C4-2B (cell line): ENCODE data around the gene HSD17B8.

Source experiments
- H3K27ac ChIP-seq: fragments of 450-650 bp; 2 replicates; pipeline ENCODE4 v1.5.1; 2017
- ZFX ChIP-seq: fragments of 450-650 bp; IDR thresholded peaks from 2 replicates; pipeline ENCODE4 v1.6.1; 2017
- TF ChIP-seq, protein P1 (sequence below): fragments of 450-650 bp; conservative IDR thresholded peaks from 2 replicates; pipeline ENCODE4 v1.5.1; 2017; ENCODE audit warnings: mild to moderate bottlenecking

The HSD17B8 gene

DNA sequence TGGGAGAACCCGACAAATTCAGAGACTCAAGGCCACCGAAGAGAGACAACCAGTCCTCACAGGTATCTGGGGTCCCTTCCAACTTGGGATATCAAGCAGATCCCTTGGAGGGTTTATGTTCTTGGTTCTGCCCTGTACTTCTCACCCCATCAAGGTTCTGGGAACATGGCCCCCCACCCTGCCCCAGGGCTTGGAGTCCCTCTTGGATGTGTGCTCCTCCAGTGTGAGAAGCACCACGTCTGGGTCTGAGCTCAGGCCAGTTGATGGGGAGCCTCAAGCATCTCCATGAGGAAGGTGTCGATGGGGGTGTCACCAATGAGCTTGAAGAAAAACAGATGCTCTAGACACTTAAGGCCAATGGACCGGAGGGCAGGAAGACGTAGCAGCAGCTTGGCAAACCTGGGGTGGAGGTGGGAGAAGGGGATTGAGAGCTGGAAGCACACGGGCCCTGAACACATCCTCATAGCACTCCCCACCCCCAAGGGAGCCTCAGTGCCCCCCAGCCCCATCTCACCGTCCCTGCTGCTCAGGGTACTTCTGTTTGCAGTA is 9.9 kb upstream of the HSD17B8 start:
- TF ChIP-seq, protein P1, sequence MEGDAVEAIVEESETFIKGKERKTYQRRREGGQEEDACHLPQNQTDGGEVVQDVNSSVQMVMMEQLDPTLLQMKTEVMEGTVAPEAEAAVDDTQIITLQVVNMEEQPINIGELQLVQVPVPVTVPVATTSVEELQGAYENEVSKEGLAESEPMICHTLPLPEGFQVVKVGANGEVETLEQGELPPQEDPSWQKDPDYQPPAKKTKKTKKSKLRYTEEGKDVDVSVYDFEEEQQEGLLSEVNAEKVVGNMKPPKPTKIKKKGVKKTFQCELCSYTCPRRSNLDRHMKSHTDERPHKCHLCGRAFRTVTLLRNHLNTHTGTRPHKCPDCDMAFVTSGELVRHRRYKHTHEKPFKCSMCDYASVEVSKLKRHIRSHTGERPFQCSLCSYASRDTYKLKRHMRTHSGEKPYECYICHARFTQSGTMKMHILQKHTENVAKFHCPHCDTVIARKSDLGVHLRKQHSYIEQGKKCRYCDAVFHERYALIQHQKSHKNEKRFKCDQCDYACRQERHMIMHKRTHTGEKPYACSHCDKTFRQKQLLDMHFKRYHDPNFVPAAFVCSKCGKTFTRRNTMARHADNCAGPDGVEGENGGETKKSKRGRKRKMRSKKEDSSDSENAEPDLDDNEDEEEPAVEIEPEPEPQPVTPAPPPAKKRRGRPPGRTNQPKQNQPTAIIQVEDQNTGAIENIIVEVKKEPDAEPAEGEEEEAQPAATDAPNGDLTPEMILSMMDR: no peak
- TF ChIP-seq ZFX: no peak
- H3K27ac ChIP-seq: no peak overlapping the region

DNA sequence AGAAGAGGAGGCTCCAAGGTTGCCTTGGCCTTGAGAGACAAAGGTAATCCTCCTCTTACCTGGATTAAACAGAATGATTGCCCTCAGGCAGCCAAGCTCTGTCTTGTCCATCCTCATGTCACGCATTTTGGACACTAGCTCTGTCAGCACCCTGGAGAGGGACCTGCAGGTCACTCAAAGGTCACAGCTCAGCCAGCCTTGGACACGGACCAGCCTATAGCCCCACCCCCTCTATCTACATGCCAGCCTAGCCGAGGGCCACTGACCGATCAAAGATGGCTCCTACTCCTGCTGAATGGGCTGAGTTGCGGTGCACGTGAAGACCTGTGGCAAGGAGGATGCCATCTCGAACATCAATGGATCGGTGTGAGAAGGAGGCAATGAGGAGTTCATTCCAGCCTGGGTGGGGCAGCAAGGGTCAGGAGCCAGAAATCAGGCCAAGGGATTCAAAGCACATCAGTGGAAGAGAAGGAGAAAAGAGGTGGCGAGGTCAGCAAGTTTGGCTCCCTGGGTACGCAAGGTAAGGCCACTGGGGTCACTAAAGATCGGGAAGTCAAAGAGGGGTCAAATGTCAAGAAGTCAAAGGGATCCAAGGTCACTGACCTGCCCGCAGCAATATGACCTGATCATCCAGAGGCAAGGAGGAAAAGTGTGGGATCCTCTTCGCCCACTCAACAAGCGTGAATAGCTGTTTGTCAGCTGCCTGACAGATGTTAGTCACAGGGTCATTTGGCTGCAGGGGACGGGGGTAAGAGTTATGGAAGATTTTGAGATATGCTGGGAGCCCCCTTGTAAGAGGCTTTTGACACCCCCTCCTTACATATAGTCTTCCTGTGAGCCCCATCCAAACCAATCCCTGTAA is 8.9 kb upstream of the HSD17B8 start:
- no peak overlapping the region for H3K27ac ChIP-seq
- TF ChIP-seq, protein P1: no peak
- no peak for TF ChIP-seq ZFX

DNA sequence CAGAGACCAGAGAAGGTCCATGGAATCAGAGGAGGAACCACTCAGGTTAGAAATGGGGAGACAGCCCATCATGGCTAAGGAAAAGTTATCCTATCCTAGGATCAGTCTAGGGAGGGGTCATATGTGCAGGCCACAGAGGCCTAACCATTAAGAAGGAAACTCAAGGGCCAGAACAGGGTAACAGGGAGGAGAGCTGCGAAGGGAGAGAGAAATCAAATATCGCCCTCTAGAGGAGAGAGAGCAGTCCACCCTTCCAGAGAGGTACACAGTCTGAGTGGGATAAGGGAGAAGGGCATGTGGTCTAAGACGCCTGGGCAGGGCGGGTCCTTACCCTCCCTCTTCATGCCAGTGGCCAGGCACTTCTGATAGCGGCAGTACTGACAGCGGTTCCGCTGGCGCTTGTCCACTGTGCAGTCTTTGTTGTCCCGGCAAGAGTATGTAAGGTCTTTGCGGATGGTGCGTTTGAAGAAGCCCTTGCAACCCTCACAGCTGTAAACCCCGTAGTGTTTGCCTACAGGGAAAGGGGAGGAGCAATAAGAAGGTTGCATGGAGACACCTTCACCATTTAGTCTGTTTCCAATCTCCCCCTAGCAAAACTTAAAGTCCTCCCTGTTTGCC is 6.9 kb upstream of the HSD17B8 start:
- no peak overlapping the region for H3K27ac ChIP-seq

DNA sequence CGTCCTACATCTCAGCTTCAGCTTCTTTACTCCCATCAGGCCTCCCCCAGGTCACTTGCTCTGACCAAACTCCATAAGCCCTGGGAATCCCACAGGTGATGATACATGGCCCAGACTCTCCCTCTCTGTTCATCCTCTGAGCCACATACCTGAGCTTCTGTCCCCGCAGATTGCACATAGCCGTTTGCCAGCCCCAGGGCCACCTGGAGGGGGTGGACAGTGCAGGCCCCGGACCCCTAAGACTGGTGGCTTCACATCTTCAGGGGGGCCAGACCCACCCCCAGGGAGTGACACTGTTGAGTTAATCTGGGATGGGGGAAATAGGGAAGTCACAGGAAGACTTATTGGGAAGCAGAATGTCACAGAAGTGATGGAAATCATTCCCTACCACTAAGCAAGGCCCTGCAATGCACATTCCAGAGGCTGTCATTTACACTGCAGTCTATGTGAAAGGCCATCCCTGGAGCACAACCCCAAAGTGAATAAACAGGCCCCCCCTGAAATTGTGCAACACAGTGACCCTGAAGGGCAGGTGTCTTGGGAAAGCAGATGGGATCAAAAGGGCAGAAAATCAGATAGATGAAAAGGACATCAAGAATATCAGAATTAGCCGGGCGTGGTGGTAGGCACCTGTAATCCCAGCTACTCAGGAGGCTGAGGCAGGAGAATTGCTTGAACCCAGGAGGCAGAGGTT is 6.1 kb upstream of the HSD17B8 start:
- no peak overlapping the region for H3K27ac ChIP-seq
- TF ChIP-seq ZFX: no peak
- TF ChIP-seq, protein P1: no peak

More for the DNA sequence above, 6.9 kb upstream of the HSD17B8 start:
- TF ChIP-seq, protein P1: peak; percentile 81
- TF ChIP-seq ZFX: no peak

DNA sequence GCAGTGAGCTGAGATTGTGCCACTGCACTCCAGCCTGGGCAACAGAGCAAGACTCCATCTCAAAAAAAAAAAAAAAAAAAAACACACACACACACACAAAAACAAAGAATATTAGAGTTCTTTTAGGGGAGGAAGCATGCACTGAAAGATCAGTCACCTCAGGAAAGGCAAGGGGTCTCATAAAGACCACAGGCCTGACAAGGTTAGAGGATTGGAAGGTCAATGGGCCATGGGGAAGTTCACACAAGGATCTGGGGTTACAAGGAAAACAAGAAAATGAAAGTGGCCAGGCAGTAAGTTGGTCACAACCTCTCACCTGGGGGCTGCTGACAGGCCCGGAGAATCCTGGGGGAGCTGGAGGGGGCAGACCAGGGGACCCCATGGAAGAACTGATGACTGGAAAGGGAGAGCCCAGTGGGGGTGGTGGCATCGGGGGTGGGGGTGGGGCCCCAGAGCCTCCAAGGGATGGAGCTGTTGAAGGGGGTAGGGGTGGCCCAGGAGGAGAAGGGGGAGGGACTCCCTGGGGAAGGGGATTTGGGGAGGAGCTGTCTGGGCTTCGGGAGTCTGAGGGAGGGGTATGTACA is 5.5 kb upstream of the HSD17B8 start:
- TF ChIP-seq ZFX: no peak
- TF ChIP-seq, protein P1: no peak
- peak overlapping the region; percentile 94; the same call in 1 of the 2 replicates for H3K27ac ChIP-seq

DNA sequence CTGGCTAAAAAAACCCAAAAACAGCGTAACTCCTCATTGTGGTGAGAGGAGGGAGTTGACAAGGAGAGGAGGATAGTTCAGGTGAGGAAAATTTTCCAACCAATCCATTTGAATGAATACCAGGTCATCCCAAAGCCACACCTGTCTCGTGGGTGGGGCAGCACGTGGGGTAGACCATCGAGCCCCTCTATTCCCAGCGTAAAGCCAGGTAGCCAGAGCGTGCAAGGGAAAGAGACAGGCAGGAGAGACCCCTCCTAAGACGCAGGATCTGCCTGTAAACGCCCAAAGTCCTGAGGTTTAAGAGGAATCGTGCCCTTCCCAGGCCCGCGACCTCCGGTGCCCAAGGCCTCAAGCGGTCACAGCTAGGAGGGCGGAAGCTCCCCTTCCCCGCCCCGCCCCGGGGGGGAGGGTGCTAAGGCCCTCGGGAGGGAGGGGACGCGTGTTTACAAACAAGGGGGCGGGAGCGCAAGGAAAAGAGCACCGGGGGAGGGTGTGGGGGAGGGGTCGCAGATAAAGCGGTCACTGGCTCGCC is 4.7 kb upstream of the HSD17B8 start:
- TF ChIP-seq ZFX: peak; percentile 28; the same call in 1 of the 2 replicates
- TF ChIP-seq, protein P1: no peak
- peak overlapping the region; percentile 94 for H3K27ac ChIP-seq
